Measurements from ENCODE around the gene NDUFA1. TPM values are rescaled to one million over a fixed set of nuclear protein-coding genes. Genes with fewer than 3 reads are reported as not detected.

Gene NDUFA1
- total and polyA plus RNA-seq, 2 donors: 87.9 to 120 TPM

Other genes starting within 250 kb of the NDUFA1 start
- 29.2 TPM for gene SEPTIN6, start 178.7 kb upstream of the NDUFA1 start, total RNA-seq
- 25.5 TPM for gene SEPTIN6, start 178.7 kb upstream of the NDUFA1 start, polyA plus RNA-seq
- 0.26 TPM for gene SOWAHD, start 113.2 kb upstream of the NDUFA1 start, total RNA-seq
- 0.25 TPM for gene SOWAHD, start 113.2 kb upstream of the NDUFA1 start, polyA plus RNA-seq
- gene RPL39, start 80.2 kb upstream of the NDUFA1 start, total RNA-seq: 2,621 TPM
- gene RPL39, start 80.2 kb upstream of the NDUFA1 start, polyA plus RNA-seq: 4,581 TPM
- gene UPF3B, start 18.9 kb upstream of the NDUFA1 start, total RNA-seq: 3.7 TPM
- 9.9 TPM for gene UPF3B, start 18.9 kb upstream of the NDUFA1 start, polyA plus RNA-seq
- gene RNF113A, start 99 bp upstream of the NDUFA1 start, total RNA-seq: 7.8 TPM
- 16.0 TPM for gene RNF113A, start 99 bp upstream of the NDUFA1 start, polyA plus RNA-seq
- not detected for gene AKAP14, start 24.1 kb downstream of the NDUFA1 start, total RNA-seq
- gene AKAP14, start 24.1 kb downstream of the NDUFA1 start, polyA plus RNA-seq: not detected
- gene NKAP, start 71.9 kb downstream of the NDUFA1 start, total RNA-seq: 11.5 TPM
- 6.8 TPM for gene NKAP, start 71.9 kb downstream of the NDUFA1 start, polyA plus RNA-seq
- gene RHOXF2B, start 205.9 kb downstream of the NDUFA1 start, total RNA-seq: not detected
- not detected for gene RHOXF2B, start 205.9 kb downstream of the NDUFA1 start, polyA plus RNA-seq
- gene RHOXF1, start 244.1 kb downstream of the NDUFA1 start, total RNA-seq: not detected
- not detected for gene RHOXF1, start 244.1 kb downstream of the NDUFA1 start, polyA plus RNA-seq